H9 (cell line): ENCODE measurements around the gene DACT2. TPM values are rescaled to one million over a fixed set of nuclear protein-coding genes. Genes with fewer than 3 reads are reported as not detected.

Source experiments
- DNase-seq: peaks from one replicate; pipeline ENCODE4 v3.0.0-alpha.2; 2017
- H2AFZ ChIP-seq: one replicate; pipeline ENCODE4 v1.6.1; 2013; ENCODE audit warnings: mild to moderate bottlenecking, low read length, control low read depth, moderate library complexity
- H2AK5ac ChIP-seq: 2 replicates; pipeline ENCODE4 v1.6.1; 2013; ENCODE audit warnings: low read length, control low read depth, mixed read lengths; ENCODE audit not compliant: insufficient read length
- H2BK120ac ChIP-seq: one replicate; pipeline ENCODE4 v1.6.1; 2013; ENCODE audit warnings: low read depth, mild to moderate bottlenecking, low read length, control low read depth, inconsistent platforms; ENCODE audit not compliant: poor library complexity, severe bottlenecking
- H2BK12ac ChIP-seq: 2 replicates; pipeline ENCODE4 v1.6.1; 2013; ENCODE audit warnings: low read length, control low read depth, mixed read lengths, low read depth; ENCODE audit not compliant: insufficient read length
- H2BK15ac ChIP-seq: 2 replicates; pipeline ENCODE4 v1.6.1; 2013; ENCODE audit warnings: low read depth, low read length, control low read depth
- H2BK20ac ChIP-seq: one replicate; pipeline ENCODE4 v1.6.1; 2013; ENCODE audit warnings: low read depth, mild to moderate bottlenecking, low read length, control low read depth, inconsistent platforms; ENCODE audit not compliant: poor library complexity, severe bottlenecking
- H2BK5ac ChIP-seq: 2 replicates; pipeline ENCODE4 v1.6.1; 2013; ENCODE audit warnings: low read length, control low read depth, mixed read lengths; ENCODE audit not compliant: insufficient read length
- H3K14ac ChIP-seq: 2 replicates; pipeline ENCODE4 v1.6.1; 2013; ENCODE audit warnings: low read length, control low read depth; ENCODE audit not compliant: insufficient read depth
- H3K18ac ChIP-seq: 2 replicates; pipeline ENCODE4 v1.6.1; 2013; ENCODE audit warnings: low read depth, mild to moderate bottlenecking, mixed read lengths, low read length, control low read depth; ENCODE audit not compliant: insufficient read length
- H3K23ac ChIP-seq: 2 replicates; pipeline ENCODE4 v1.6.1; 2013; ENCODE audit warnings: low read length, control low read depth, mixed read lengths, low read depth; ENCODE audit not compliant: insufficient read length
- H3K23me2 ChIP-seq: 2 replicates; pipeline ENCODE4 v1.6.1; 2013; ENCODE audit warnings: low read depth, mild to moderate bottlenecking, mixed read lengths, low read length, control low read depth; ENCODE audit not compliant: insufficient read length, poor library complexity, severe bottlenecking
- H3K27ac ChIP-seq: 2 replicates; pipeline ENCODE4 v1.5.1; 2013; ENCODE audit warnings: low read length, control low read depth, mixed read lengths, low read depth; ENCODE audit not compliant: insufficient read length
- H3K27me3 ChIP-seq: 2 replicates; pipeline ENCODE4 v1.6.1; 2013; ENCODE audit warnings: low read length, control low read depth, inconsistent platforms; ENCODE audit not compliant: insufficient read depth
- H3K4ac ChIP-seq: 2 replicates; pipeline ENCODE4 v1.6.1; 2013; ENCODE audit warnings: low read depth, mild to moderate bottlenecking, control low read depth, inconsistent platforms, low read length, moderate library complexity
- H3K4me1 ChIP-seq: 2 replicates; pipeline ENCODE4 v1.6.1; 2013; ENCODE audit warnings: low read length, control low read depth, inconsistent platforms; ENCODE audit not compliant: insufficient read depth
- H3K4me2 ChIP-seq: 2 replicates; pipeline ENCODE4 v1.6.1; 2013; ENCODE audit warnings: low read length, control low read depth, mixed read lengths; ENCODE audit not compliant: insufficient read length, insufficient read depth
- H3K56ac ChIP-seq: 2 replicates; pipeline ENCODE4 v1.6.1; 2013; ENCODE audit warnings: low read depth, mild to moderate bottlenecking, mixed read lengths, low read length, control low read depth; ENCODE audit not compliant: insufficient read length
- H3K79me1 ChIP-seq: 2 replicates; pipeline ENCODE4 v1.6.1; 2013; ENCODE audit warnings: low read depth, mild to moderate bottlenecking, moderate library complexity, low read length, control low read depth, inconsistent platforms; ENCODE audit not compliant: insufficient read depth, poor library complexity, severe bottlenecking
- H3K79me2 ChIP-seq: 2 replicates; pipeline ENCODE4 v1.6.1; 2013; ENCODE audit warnings: low read length, control low read depth, inconsistent platforms; ENCODE audit not compliant: insufficient read depth
- H3K9ac ChIP-seq: 2 replicates; pipeline ENCODE4 v1.6.1; 2013; ENCODE audit warnings: low read length, control low read depth, mixed read lengths; ENCODE audit not compliant: insufficient read length; ENCODE audit errors: extremely low read depth
- H3K9me3 ChIP-seq: one replicate; pipeline ENCODE4 v1.6.1; 2013; ENCODE audit warnings: low read depth, low read length, inconsistent platforms; ENCODE audit not compliant: control insufficient read depth
- H3T11ph ChIP-seq: one replicate; pipeline ENCODE4 v1.6.1; 2013; ENCODE audit warnings: mild to moderate bottlenecking, low read length, control low read depth, inconsistent platforms
- H4K20me1 ChIP-seq: one replicate; pipeline ENCODE4 v1.6.1; 2013; ENCODE audit not compliant: control insufficient read depth, insufficient read length, insufficient read depth
- H4K5ac ChIP-seq: 2 replicates; pipeline ENCODE4 v1.6.1; 2013; ENCODE audit warnings: low read depth, mild to moderate bottlenecking, mixed read lengths, low read length, control low read depth; ENCODE audit not compliant: insufficient read length
- H4K8ac ChIP-seq: replicated peaks from 2 replicates; pipeline ENCODE4 v1.6.1; 2013; ENCODE audit warnings: low read length, control low read depth, mixed read lengths, low read depth; ENCODE audit not compliant: insufficient read length
- H4K91ac ChIP-seq: 2 replicates; pipeline ENCODE4 v1.6.1; 2013; ENCODE audit warnings: low read depth, mild to moderate bottlenecking, moderate library complexity, mixed read lengths, low read length, control low read depth; ENCODE audit not compliant: insufficient read length
- H3K27ac Mint-ChIP-seq, 3 experiments: 2 replicates in 2 of 3; 3 replicates in 1 of 3; pipeline ENCODE4 v1.8.0; 2020 to 2021; ENCODE audit warnings: mixed read lengths in 3 of 3, mild to moderate bottlenecking in 1 of 3, moderate library complexity in 1 of 3
- H3K27me3 Mint-ChIP-seq: 2 replicates; pipeline ENCODE4 v1.8.0; 2021; ENCODE audit warnings: low read depth, mild to moderate bottlenecking, moderate library complexity, mixed read lengths
- H3K36me3 Mint-ChIP-seq, 3 experiments: 2 replicates in 2 of 3; 3 replicates in 1 of 3; pipeline ENCODE4 v1.8.0; 2020 to 2021; ENCODE audit warnings: low read depth in 3 of 3, mixed read lengths in 3 of 3; ENCODE audit not compliant: insufficient read depth in 1 of 3
- H3K4me1 Mint-ChIP-seq, 2 experiments: 2 replicates each; pipeline ENCODE4 v1.8.0; 2020; ENCODE audit warnings: mixed read lengths in 2 of 2
- H3K4me3 Mint-ChIP-seq, 2 experiments: 2 replicates in 1 of 2; 3 replicates in 1 of 2; pipeline ENCODE4 v1.8.0; 2020 to 2021; ENCODE audit warnings: mild to moderate bottlenecking in 2 of 2, mixed read lengths in 2 of 2, moderate library complexity in 1 of 2
- H3K9me3 Mint-ChIP-seq, 2 experiments: 2 replicates in 1 of 2; 3 replicates in 1 of 2; pipeline ENCODE4 v1.8.0; 2020; ENCODE audit warnings: mild to moderate bottlenecking in 2 of 2, mixed read lengths in 2 of 2, moderate library complexity in 1 of 2
- CTCF ChIP-seq: fragments of 200-600 bp; sonication (generic); conservative IDR thresholded peaks from 3 replicates; pipeline ENCODE4 v1.8.0; 2021; ENCODE audit warnings: antibody characterized with exemption, mild to moderate bottlenecking
- WGBS: extraction: QIAGEN DNeasy Blood & Tissue Kit; methylation state at CpG from one replicate; pipeline ENCODE4 v1.1.7; 2013; ENCODE audit warnings: missing lambda C conversion rate, low lambda C conversion rate, mixed read lengths; ENCODE audit not compliant: insufficient read length; ENCODE audit errors: extremely low coverage; 5-methylcytosine and 5-hydroxymethylcytosine counted together
- total RNA-seq: library from RNA; stranded (reverse); gene quantifications from 2 replicates; pipeline ENCODE4 v1.2.1, GENCODE V29; 2021

DACT2 gene
- total RNA-seq, 1 experiment from 2014 or later: 1.8 TPM

DNA sequence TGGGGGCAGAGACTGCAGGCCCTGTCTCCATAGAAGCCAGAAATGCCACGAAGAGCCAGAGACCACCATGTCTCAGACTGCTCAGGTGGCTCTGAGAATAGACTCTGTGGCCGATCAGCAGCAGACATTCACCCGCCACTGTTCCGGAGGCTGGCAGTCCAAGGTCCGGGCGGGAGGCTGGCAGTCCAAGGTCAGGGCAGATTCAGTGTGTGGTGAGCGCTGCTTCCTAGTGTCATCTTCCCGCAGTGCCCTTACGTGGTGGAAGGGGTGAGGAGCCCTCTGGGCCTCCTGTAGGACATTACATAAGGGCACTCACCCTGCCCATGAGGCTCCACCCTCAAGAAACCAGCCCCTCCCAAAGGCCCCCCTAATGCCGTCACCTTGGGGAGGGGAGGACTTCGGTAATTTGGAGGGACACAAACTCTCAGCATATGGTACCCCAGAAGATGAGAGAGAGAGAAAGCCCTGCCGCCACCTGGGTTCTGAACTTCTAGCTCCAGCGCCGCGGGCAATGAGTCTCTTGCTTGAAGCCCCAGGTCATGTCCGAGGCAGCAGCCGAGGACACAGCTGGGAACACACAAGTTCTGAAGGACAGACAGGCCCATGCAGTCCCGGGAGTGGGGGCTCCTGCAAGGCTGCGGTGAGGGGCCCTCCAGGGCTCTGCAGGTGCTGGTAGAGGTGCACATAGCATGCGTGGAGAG lies 36.4 kb downstream of the DACT2 start:
- no peak overlapping the region for H4K8ac ChIP-seq
- no peak overlapping the region for H2AK5ac ChIP-seq
- no peak overlapping the region for H2BK120ac ChIP-seq
- H3K4me1 ChIP-seq: no peaks in the 10 kb centered on the region
- no peak overlapping the region for H2BK5ac ChIP-seq
- H3K4me1 Mint-ChIP-seq: peaks cover 5% of the 10 kb centered on the region in 2 experiments; a peak in 1 of 4 replicates
- H3K23me2 ChIP-seq: no peaks in the 10 kb centered on the region
- H3K23ac ChIP-seq: no peak overlapping the region
- no peak overlapping the region for H2BK15ac ChIP-seq
- no peak for TF ChIP-seq CTCF
- H2BK12ac ChIP-seq: no peak overlapping the region
- peaks cover 22% of the 10 kb centered on the region for H3K27me3 Mint-ChIP-seq
- no peak overlapping the region for H3K4me3 Mint-ChIP-seq
- no peaks in the 10 kb centered on the region for H3K27me3 ChIP-seq
- no peak overlapping the region for H3K14ac ChIP-seq
- H3K36me3 Mint-ChIP-seq: no peaks in the 10 kb centered on the region; a peak in 1 of 7 replicates
- no peak overlapping the region for H4K5ac ChIP-seq
- no peak overlapping the region for H3K18ac ChIP-seq
- no peak overlapping the region for H2BK20ac ChIP-seq
- H4K20me1 ChIP-seq: no peaks in the 10 kb centered on the region
- no peak overlapping the region for H3K9ac ChIP-seq
- H4K91ac ChIP-seq: no peak overlapping the region
- no peaks in the 10 kb centered on the region for H3K9me3 Mint-ChIP-seq
- no peaks in the 10 kb centered on the region for H3K79me2 ChIP-seq
- DNase-seq: no peak
- no peak overlapping the region for H3K4me2 ChIP-seq
- no peak overlapping the region for H3K56ac ChIP-seq
- no peaks in the 10 kb centered on the region for H3K79me1 ChIP-seq
- WGBS: no CpG with 5 or more reads among the region's 20 CpGs
- no peak overlapping the region for H3T11ph ChIP-seq
- no peak overlapping the region for H3K4ac ChIP-seq
- H3K27ac ChIP-seq: no peak overlapping the region
- peak overlapping the region in 1 of 3 experiments; percentile 77; a peak in 1 of 7 replicates for H3K27ac Mint-ChIP-seq
- H2AFZ ChIP-seq: no peak overlapping the region
- no peaks in the 10 kb centered on the region for H3K9me3 ChIP-seq
